Measurements from ENCODE around the gene DISC1. TPM values are rescaled to one million over a fixed set of nuclear protein-coding genes. Genes with fewer than 3 reads are reported as not detected.

DISC1 gene
- total and polyA plus RNA-seq, 2 donors (not counting 1 experiment from before 2014, with no cell fraction given) = 2.7 to 4.3 TPM

DNA sequence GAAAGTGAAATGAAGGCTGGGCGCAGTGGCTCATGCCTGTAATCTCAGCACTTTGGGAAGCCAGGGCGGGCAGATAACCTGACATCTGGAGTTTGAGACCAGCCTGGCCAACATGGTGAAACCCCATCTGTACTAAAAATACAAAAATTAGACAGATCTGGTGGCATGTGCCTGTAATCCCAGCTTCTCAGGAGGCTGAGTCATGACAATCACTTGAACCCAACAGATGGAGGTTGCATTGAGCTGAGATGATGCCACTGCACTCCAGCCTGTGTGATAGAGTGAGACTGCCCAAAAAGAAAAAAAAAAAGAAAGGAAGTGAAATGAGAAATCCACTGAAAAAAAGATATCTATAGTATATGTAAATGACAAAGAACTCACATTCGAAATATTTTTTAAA lies 439.9 kb downstream of the DISC1 start:
- no peaks in the 10 kb centered on the region for H4K20me1 ChIP-seq (ENCODE audit: control insufficient read depth, insufficient read depth, low read length, poor library complexity, severe bottlenecking)
- no peaks in the 10 kb centered on the region for H3K79me2 ChIP-seq (ENCODE audit: control insufficient read depth, insufficient read depth, low read length)
- intact Hi-C loops (cut with micrococcal nuclease) = no loop called here
- Mint-ChIP-seq H3K9me3 (ENCODE audit: insufficient read depth) (no peaks in the 10 kb centered on the region), H3K27me3 (no peaks in the 10 kb centered on the region), H3K4me3 (no peak overlapping the region), H3K27ac (no peak overlapping the region), H3K4me1 (no peaks in the 10 kb centered on the region)
- 100% methylated on average over 2 of the region's 3 CpGs for WGBS (ENCODE audit: insufficient coverage)
- no peak overlapping the region for H3K4me3 ChIP-seq (ENCODE audit: control extremely low read depth in 1 of 5, extremely low read depth in 1 of 5, insufficient read depth in 1 of 5, low read depth in 2 of 5, low read length in 4 of 5)
- no peaks in the 10 kb centered on the region for H3K9me3 ChIP-seq (ENCODE audit: control extremely low read depth in 1 of 3, control insufficient read depth in 2 of 3, insufficient read depth in 1 of 3, low read length in 2 of 3)
- H3K36me3 ChIP-seq (replicated peaks in 1 of 2; ENCODE audit: control extremely low read depth in 1 of 2, control insufficient read depth in 1 of 2, extremely low read depth in 1 of 2, insufficient read depth in 2 of 2, low read length in 1 of 2) = no peaks in the 10 kb centered on the region
- no peak overlapping the region for H3K9ac ChIP-seq (ENCODE audit: low read length)
- H2AFZ ChIP-seq (ENCODE audit: insufficient read depth, low read depth, low read length, poor library complexity, severe bottlenecking) = no peak overlapping the region
- H3K27me3 ChIP-seq (replicated peaks in 1 of 4; ENCODE audit: control extremely low read depth in 1 of 4, control insufficient read depth in 3 of 4, insufficient read depth in 4 of 4, low read length in 3 of 4) = peaks cover 0 to 2% (median 0%) of the 10 kb centered on the region in 4 experiments
- DNase-seq (no peak), ATAC-seq (ENCODE audit: low read depth) (no peak)
- TF ChIP-seq, protein P1, sequence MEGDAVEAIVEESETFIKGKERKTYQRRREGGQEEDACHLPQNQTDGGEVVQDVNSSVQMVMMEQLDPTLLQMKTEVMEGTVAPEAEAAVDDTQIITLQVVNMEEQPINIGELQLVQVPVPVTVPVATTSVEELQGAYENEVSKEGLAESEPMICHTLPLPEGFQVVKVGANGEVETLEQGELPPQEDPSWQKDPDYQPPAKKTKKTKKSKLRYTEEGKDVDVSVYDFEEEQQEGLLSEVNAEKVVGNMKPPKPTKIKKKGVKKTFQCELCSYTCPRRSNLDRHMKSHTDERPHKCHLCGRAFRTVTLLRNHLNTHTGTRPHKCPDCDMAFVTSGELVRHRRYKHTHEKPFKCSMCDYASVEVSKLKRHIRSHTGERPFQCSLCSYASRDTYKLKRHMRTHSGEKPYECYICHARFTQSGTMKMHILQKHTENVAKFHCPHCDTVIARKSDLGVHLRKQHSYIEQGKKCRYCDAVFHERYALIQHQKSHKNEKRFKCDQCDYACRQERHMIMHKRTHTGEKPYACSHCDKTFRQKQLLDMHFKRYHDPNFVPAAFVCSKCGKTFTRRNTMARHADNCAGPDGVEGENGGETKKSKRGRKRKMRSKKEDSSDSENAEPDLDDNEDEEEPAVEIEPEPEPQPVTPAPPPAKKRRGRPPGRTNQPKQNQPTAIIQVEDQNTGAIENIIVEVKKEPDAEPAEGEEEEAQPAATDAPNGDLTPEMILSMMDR (IDR thresholded peaks at IDR 0.05) = no peak
- TF ChIP-seq EZH2 (IDR thresholded peaks at IDR 0.05; ENCODE audit: borderline replicate concordance, insufficient read depth, low read depth, low read length, poor library complexity, severe bottlenecking) = no peak
- H3K4me1 ChIP-seq (ENCODE audit: control insufficient read depth in 2 of 2, insufficient read depth in 2 of 2, low read length in 2 of 2) = no peaks in the 10 kb centered on the region
- H3K27ac ChIP-seq (ENCODE audit: low read length in 2 of 2) = no peak overlapping the region
- ChIA-PET POLR2A (no interaction called here), CTCF (no interaction called here)
- H3K4me2 ChIP-seq (replicated peaks; ENCODE audit: low read depth, low read length, poor library complexity, severe bottlenecking) = no peak overlapping the region

GRCh38 chr1:232074265-232074664 lies 447.7 kb downstream of the DISC1 start:
- Histone ChIP-seq H4K20me1 (ENCODE audit: control insufficient read depth, insufficient read depth, low read length, poor library complexity, severe bottlenecking) (no peaks in the 10 kb centered on the region), H3K4me2 (replicated peaks; ENCODE audit: low read depth, low read length, poor library complexity, severe bottlenecking) (no peak overlapping the region), H3K9ac (ENCODE audit: low read length) (no peak overlapping the region), H3K79me2 (ENCODE audit: control insufficient read depth, insufficient read depth, low read length) (no peaks in the 10 kb centered on the region), H3K4me3 (ENCODE audit: control extremely low read depth in 1 of 5, extremely low read depth in 1 of 5, insufficient read depth in 1 of 5, low read depth in 2 of 5, low read length in 4 of 5) (no peak overlapping the region), H3K27ac (ENCODE audit: low read length in 2 of 2) (no peak overlapping the region), H2AFZ (ENCODE audit: insufficient read depth, low read depth, low read length, poor library complexity, severe bottlenecking) (no peak overlapping the region), H3K36me3 (replicated peaks in 1 of 2; ENCODE audit: control extremely low read depth in 1 of 2, control insufficient read depth in 1 of 2, extremely low read depth in 1 of 2, insufficient read depth in 2 of 2, low read length in 1 of 2) (no peaks in the 10 kb centered on the region), H3K4me1 (ENCODE audit: control insufficient read depth in 2 of 2, insufficient read depth in 2 of 2, low read length in 2 of 2) (no peaks in the 10 kb centered on the region), H3K9me3 (ENCODE audit: control extremely low read depth in 1 of 3, control insufficient read depth in 2 of 3, insufficient read depth in 1 of 3, low read length in 2 of 3) (no peaks in the 10 kb centered on the region), H3K27me3 (replicated peaks in 1 of 4; ENCODE audit: control extremely low read depth in 1 of 4, control insufficient read depth in 3 of 4, insufficient read depth in 4 of 4, low read length in 3 of 4) (no peaks in the 10 kb centered on the region)
- H3K9me3 Mint-ChIP-seq (ENCODE audit: insufficient read depth) = no peaks in the 10 kb centered on the region
- POLR2A ChIA-PET = no interaction called here
- CTCF ChIA-PET = no interaction called here
- no peaks in the 10 kb centered on the region for H3K4me1 Mint-ChIP-seq
- DNase-seq (no peak), ATAC-seq (ENCODE audit: low read depth) (no peak)
- H3K4me3 Mint-ChIP-seq = no peak overlapping the region
- intact Hi-C loops (cut with micrococcal nuclease) = no loop called here
- H3K27me3 Mint-ChIP-seq = peaks cover 19% of the 10 kb centered on the region
- no peak for TF ChIP-seq EZH2 (IDR thresholded peaks at IDR 0.05; ENCODE audit: borderline replicate concordance, insufficient read depth, low read depth, low read length, poor library complexity, severe bottlenecking)
- TF ChIP-seq, protein P1 (IDR thresholded peaks at IDR 0.05) = no peak
- WGBS (ENCODE audit: insufficient coverage) = no CpG with 5 or more reads among the region's 1 CpG
- H3K27ac Mint-ChIP-seq = no peak overlapping the region
